Activated CD4-positive, CD25-positive, alpha-beta regulatory T cell treated with anti-CD3 and anti-CD28 coated beads, Interleukin-2, amount 50 U/mL, for 24 hours (primary cell): ENCODE results near the gene CATSPER2.
"Not testable (repeated sequence)": the region's sequence is repeated elsewhere in the genome, so short reads cannot be mapped to it uniquely, and the experiment has no call there.

Source experiments
- ATAC-seq, 2 donors: fragments of 150-1000 bp; cut with Tn5 transposase; one replicate each; pipeline ENCODE4 v1.10.0; 2021; ENCODE audit warnings: mild to moderate bottlenecking in 1 of 2, moderate library complexity in 1 of 2

Gene CATSPER2

DNA sequence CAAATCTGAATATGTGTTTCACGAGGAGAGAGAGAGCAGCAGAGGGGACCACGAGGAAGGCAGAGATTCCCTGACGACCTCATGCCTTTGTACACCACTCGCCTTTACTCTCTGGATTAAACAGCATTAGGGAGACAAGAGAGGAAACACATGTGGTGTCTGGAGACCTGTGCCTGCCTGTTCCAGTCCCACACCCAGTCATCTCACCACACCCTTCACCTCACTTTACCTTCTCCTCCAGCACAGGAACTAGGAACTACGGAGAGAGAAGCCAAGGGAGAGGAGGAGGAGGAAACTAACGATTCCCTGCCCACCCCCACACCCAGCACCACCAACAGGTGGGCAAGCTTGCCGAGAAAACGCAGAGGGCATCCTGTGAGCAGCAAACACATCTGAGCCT, 55.8 kb downstream of the CATSPER2 start:
- ATAC-seq: not testable (repeated sequence)

DNA sequence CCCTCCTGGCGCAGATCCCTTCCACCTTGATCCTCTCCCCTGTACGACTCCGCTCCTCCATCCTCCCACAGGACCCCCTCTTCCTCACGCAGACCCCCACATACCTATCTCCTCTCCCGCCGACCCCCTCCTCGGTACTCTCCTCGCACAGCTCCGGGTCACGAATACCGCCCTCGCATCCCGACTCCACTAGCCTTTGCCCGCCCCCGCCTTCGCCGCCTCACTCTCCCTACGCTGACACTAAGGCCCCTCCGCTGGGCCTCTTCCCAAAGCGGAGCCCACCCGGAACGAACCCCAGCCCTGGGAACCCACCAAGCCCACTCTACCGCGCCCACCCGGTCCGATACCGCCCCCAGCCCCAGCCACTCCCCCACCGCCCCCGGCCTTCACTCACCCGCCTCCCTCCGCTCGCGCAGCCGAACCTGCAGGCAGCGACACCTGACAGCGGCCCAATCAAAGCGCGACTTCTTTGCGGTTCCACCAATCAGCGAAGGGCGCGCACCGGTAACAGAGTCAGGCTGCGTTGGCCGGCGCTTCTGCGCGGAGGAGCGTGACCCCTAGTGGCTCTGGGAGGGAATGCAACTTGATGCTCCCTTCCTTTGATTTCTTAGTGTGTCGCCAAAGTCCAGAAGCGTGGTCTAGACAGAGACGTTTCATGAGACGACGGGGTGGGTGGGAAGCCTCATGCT, 58.7 kb downstream of the CATSPER2 start, which contains the start of gene PPIP5K1:
Gene PPIP5K1, minus strand, starts transcription at position 431 of the 689 bp plus-strand sequence. CDS start 5,704 bp downstream, outside the sequence.
- ATAC-seq: peak; percentile 99 to 100
